ENCODE data around the gene NUF2.
"Not testable (repeated sequence)": the region's sequence is repeated elsewhere in the genome, so short reads cannot be mapped to it uniquely, and the experiment has no call there.

NUF2 gene

GRCh38 chr1:163321311-163322305, at the start of gene NUF2:
Gene NUF2, plus strand, starts transcription at chr1:163321954. Its CDS starts 4,098 bp downstream, at chr1:163326052.
- peak; percentile 91 for DNase-seq (ENCODE audit: low read depth)

GRCh38 chr1:163273766-163274441, 47.9 kb upstream of the NUF2 start:
- no peak for DNase-seq (ENCODE audit: low read depth)

- DNase-seq (ENCODE audit: low read depth): no peak
Observed at GRCh38 chr1:163275222-163275621, 46.5 kb upstream of the NUF2 start.

- no peak for DNase-seq (ENCODE audit: low read depth)
Observed at GRCh38 chr1:163278602-163279001, 43.2 kb upstream of the NUF2 start.

- not testable (repeated sequence) for DNase-seq (ENCODE audit: low read depth)
Observed at GRCh38 chr1:163284867-163285266, 36.9 kb upstream of the NUF2 start.

- no peak for DNase-seq (ENCODE audit: low read depth)
Observed at GRCh38 chr1:163290025-163290640, 31.6 kb upstream of the NUF2 start.

- DNase-seq (ENCODE audit: low read depth): no peak
Observed at GRCh38 chr1:163291461-163291860, 30.3 kb upstream of the NUF2 start.

- not testable (repeated sequence) for DNase-seq (ENCODE audit: low read depth)
Observed at GRCh38 chr1:163292153-163292552, 29.6 kb upstream of the NUF2 start.

GRCh38 chr1:163293497-163293896, 28.3 kb upstream of the NUF2 start:
- not testable (repeated sequence) for DNase-seq (ENCODE audit: low read depth)

- no peak for DNase-seq (ENCODE audit: low read depth)
Observed at GRCh38 chr1:163295949-163296348, 25.8 kb upstream of the NUF2 start.

GRCh38 chr1:163296504-163297263, 25.1 kb upstream of the NUF2 start:
- no peak for DNase-seq (ENCODE audit: low read depth)

GRCh38 chr1:163298365-163298764, 23.4 kb upstream of the NUF2 start:
- no peak for DNase-seq (ENCODE audit: low read depth)

GRCh38 chr1:163300568-163300967, 21.2 kb upstream of the NUF2 start:
- DNase-seq (ENCODE audit: low read depth): no peak

- no peak for DNase-seq (ENCODE audit: low read depth)
Observed at GRCh38 chr1:163303561-163303960, 18.2 kb upstream of the NUF2 start.

GRCh38 chr1:163305441-163305840, 16.3 kb upstream of the NUF2 start:
- DNase-seq (ENCODE audit: low read depth): no peak

- peak; percentile 64 for DNase-seq (ENCODE audit: low read depth)
Observed at GRCh38 chr1:163307479-163308171, 14.1 kb upstream of the NUF2 start.

GRCh38 chr1:163308811-163309210, 12.9 kb upstream of the NUF2 start:
- no peak for DNase-seq (ENCODE audit: low read depth)

- no peak for DNase-seq (ENCODE audit: low read depth)
Observed at GRCh38 chr1:163315773-163316374, 5.9 kb upstream of the NUF2 start.

- DNase-seq (ENCODE audit: low read depth): no peak
Observed at GRCh38 chr1:163320891-163321290, 863 bp upstream of the NUF2 start.

- not testable (repeated sequence) for DNase-seq (ENCODE audit: low read depth)
Observed at GRCh38 chr1:163323339-163323738, 1.6 kb downstream of the NUF2 start.

- no peak for DNase-seq (ENCODE audit: low read depth)
Observed at GRCh38 chr1:163331116-163331515, 9.4 kb downstream of the NUF2 start.
